HG02943 (cell line): ENCODE measurements around the gene TMPRSS9.
"Not testable (repeated sequence)": the region's sequence is repeated elsewhere in the genome, so short reads cannot be mapped to it uniquely, and the experiment has no call there.

ENCODE experiments used
- ATAC-seq: cut with Tn5 transposase; IDR thresholded peaks from one replicate; pipeline ENCODE4 v1.9.1; 2021; ENCODE audit warnings: mild to moderate bottlenecking, low read depth, moderate library complexity; ENCODE audit not compliant: unreplicated experiment

Gene TMPRSS9

GRCh38 chr19:2341244-2341751, 18.8 kb upstream of the TMPRSS9 start:
- no peak for ATAC-seq

- ATAC-seq, result no peak
These were observed 18.1 kb upstream of the TMPRSS9 start for GRCh38 chr19:2341982-2342381.

- ATAC-seq, result no peak
These were observed 17.3 kb upstream of the TMPRSS9 start for GRCh38 chr19:2342656-2343288.

- no peak for ATAC-seq
These were observed 16.6 kb upstream of the TMPRSS9 start for GRCh38 chr19:2343289-2343982.

- ATAC-seq, result no peak
These were observed 15.6 kb upstream of the TMPRSS9 start for GRCh38 chr19:2344381-2344870.

- no peak for ATAC-seq
These were observed 15.0 kb upstream of the TMPRSS9 start for GRCh38 chr19:2345076-2345475.

- ATAC-seq, result no peak
These were observed 14.0 kb upstream of the TMPRSS9 start for GRCh38 chr19:2345794-2346663.

GRCh38 chr19:2349818-2350217, 10.2 kb upstream of the TMPRSS9 start:
- not testable (repeated sequence) for ATAC-seq

- ATAC-seq, result no peak
These were observed 9.4 kb upstream of the TMPRSS9 start for GRCh38 chr19:2350656-2351055.

GRCh38 chr19:2351591-2351990, 8.5 kb upstream of the TMPRSS9 start:
- ATAC-seq, result no peak

GRCh38 chr19:2352121-2352520, 7.9 kb upstream of the TMPRSS9 start:
- no peak for ATAC-seq

GRCh38 chr19:2353159-2353886, 6.7 kb upstream of the TMPRSS9 start:
- no peak for ATAC-seq

GRCh38 chr19:2353887-2354592, 6.0 kb upstream of the TMPRSS9 start:
- ATAC-seq, result no peak

- ATAC-seq, result no peak
These were observed 5.4 kb upstream of the TMPRSS9 start for GRCh38 chr19:2354670-2355069.

GRCh38 chr19:2355168-2356035, 4.7 kb upstream of the TMPRSS9 start:
- no peak for ATAC-seq

GRCh38 chr19:2356036-2356646, 3.9 kb upstream of the TMPRSS9 start:
- no peak for ATAC-seq

- no peak for ATAC-seq
These were observed 2.5 kb upstream of the TMPRSS9 start for GRCh38 chr19:2357279-2358206.
